Endothelial cell of umbilical vein (primary cell): Measurements from ENCODE around the gene CFAP46. TPM values are rescaled to one million over a fixed set of nuclear protein-coding genes. Genes with fewer than 3 reads are reported as not detected.
"Not testable (repeated sequence)": the region's sequence is repeated elsewhere in the genome, so short reads cannot be mapped to it uniquely, and the experiment has no call there.

Experiments
- BruUV-seq: library from RNA; stranded (reverse); fragments of 400-500 nt; replicated peaks from 2 replicates; lab custom pipeline; 2021; lab: Mats Ljungman, UMichigan
- CTCF ChIA-PET: fragments of 300-600, 350-600 bp; sonication (Branson Sonifier 250); formaldehyde crosslinking; loops from one replicate; lab custom pipeline; 2021; ENCODE audit warnings: antibody characterized with exemption, inconsistent platforms; lab: Charles Lee
- POLR2A ChIA-PET: fragments of 300-600, 350-600 bp; sonication (Branson Sonifier 250); formaldehyde crosslinking; loops from one replicate; lab custom pipeline; 2021; ENCODE audit warnings: antibody characterized with exemption, inconsistent platforms; lab: Charles Lee
- DNase-seq: peaks from one replicate; pipeline ENCODE4 v3.0.0-alpha.2; 2011; ENCODE audit warnings: low read depth, low spot score
- FAIRE-seq: peaks from 2 replicates; lab custom pipeline; 2011; peaks lifted over from hg19 to GRCh38; lab: Jason Lieb, UNC
- H2AFZ ChIP-seq: 2 replicates; pipeline ENCODE4 v1.6.0; 2012; ENCODE audit warnings: low read depth, low read length, control low read depth, inconsistent platforms
- H3K27ac ChIP-seq: 2 replicates; pipeline ENCODE4 v1.5.1; 2011; ENCODE audit warnings: low read depth, mild to moderate bottlenecking, control low read depth, low read length, moderate library complexity; ENCODE audit not compliant: insufficient read depth
- H3K27me3 ChIP-seq, 2 experiments: 2 replicates each; pipeline versions ENCODE4 v1.6.0 to v1.6.1; 2011; ENCODE audit warnings: low read length in 2 of 2, mixed read lengths in 1 of 2; ENCODE audit not compliant: control insufficient read depth in 2 of 2, insufficient read depth in 2 of 2
- H3K36me3 ChIP-seq, 2 experiments: 2 replicates in 1 of 2; 3 replicates in 1 of 2; pipeline ENCODE4 v1.5.1; 2011; ENCODE audit warnings: low read length in 2 of 2, mild to moderate bottlenecking in 1 of 2, moderate library complexity in 1 of 2; ENCODE audit not compliant: control insufficient read depth in 2 of 2, insufficient read depth in 2 of 2; ENCODE audit errors: extremely low read depth in 1 of 2
- H3K4me1 ChIP-seq: 3 replicates; pipeline ENCODE4 v1.5.1; 2011; ENCODE audit warnings: mild to moderate bottlenecking, low read length; ENCODE audit not compliant: control insufficient read depth, insufficient read depth; ENCODE audit errors: extremely low read depth
- H3K4me2 ChIP-seq: 2 replicates; pipeline ENCODE4 v1.6.1; 2011; ENCODE audit warnings: low read length, control low read depth, mixed read lengths; ENCODE audit not compliant: insufficient read depth
- H3K4me3 ChIP-seq, 3 experiments: fragments of 200-600 bp in 1 of 3; sonication (generic), shearing (Covaris generic) in 1 of 3; replicated peaks in 1 of 3; 2 replicates each; pipeline ENCODE4 v1.5.1; 2011 to 2016; ENCODE audit warnings: control low read depth in 3 of 3, low read length in 3 of 3, mild to moderate bottlenecking in 2 of 3, inconsistent platforms in 1 of 3, low read depth in 1 of 3, moderate library complexity in 1 of 3; ENCODE audit not compliant: insufficient read depth in 1 of 3
- H3K79me2 ChIP-seq: 2 replicates; pipeline ENCODE4 v1.6.0; 2012; ENCODE audit warnings: low read length, inconsistent platforms; ENCODE audit not compliant: control insufficient read depth, insufficient read depth
- H3K9ac ChIP-seq: replicated peaks from 2 replicates; pipeline ENCODE3; 2011; ENCODE audit warnings: low read length, control low read depth; ENCODE audit not compliant: insufficient read depth; ENCODE audit errors: extremely low read depth
- H3K9me1 ChIP-seq: replicated peaks from 3 replicates; pipeline ENCODE4 v1.6.0; 2011; ENCODE audit warnings: mild to moderate bottlenecking, low read length; ENCODE audit not compliant: control insufficient read depth, insufficient read depth; ENCODE audit errors: extremely low read depth
- H3K9me3 ChIP-seq: replicated peaks from 2 replicates; pipeline ENCODE4 v1.5.1; 2012; ENCODE audit warnings: low read length, inconsistent platforms; ENCODE audit not compliant: control insufficient read depth, insufficient read depth
- H4K20me1 ChIP-seq: replicated peaks from 2 replicates; pipeline ENCODE3; 2011; ENCODE audit warnings: mild to moderate bottlenecking, low read length; ENCODE audit not compliant: control insufficient read depth, insufficient read depth; ENCODE audit errors: extremely low read depth
- EZH2 ChIP-seq: IDR thresholded peaks from 2 replicates; pipeline ENCODE4 v1.6.1; 2012; ENCODE audit warnings: borderline replicate concordance, low read depth, mild to moderate bottlenecking, moderate library complexity, low read length, inconsistent platforms; ENCODE audit not compliant: severe bottlenecking
- FOS ChIP-seq: IDR thresholded peaks from 2 replicates; pipeline ENCODE4 v1.6.1; 2011; ENCODE audit warnings: mild to moderate bottlenecking, low read length, moderate library complexity, borderline replicate concordance; ENCODE audit not compliant: insufficient read depth
- GATA2 ChIP-seq: IDR thresholded peaks from 2 replicates; pipeline ENCODE4 v1.7.0; 2011; ENCODE audit warnings: low read depth, mild to moderate bottlenecking, moderate library complexity, mixed read lengths, low read length; ENCODE audit not compliant: insufficient read length, insufficient read depth
- JUN ChIP-seq: IDR thresholded peaks from 2 replicates; pipeline ENCODE4 v1.6.1; 2011; ENCODE audit warnings: borderline replicate concordance, low read depth; ENCODE audit not compliant: insufficient read length, insufficient read depth
- MYC ChIP-seq: IDR thresholded peaks from one replicate; pipeline ENCODE4 v1.6.1; 2011; ENCODE audit warnings: mild to moderate bottlenecking, low read depth, low read length
- POLR2A ChIP-seq: IDR thresholded peaks from 2 replicates; pipeline ENCODE4 v1.6.1; 2012; ENCODE audit warnings: low read depth, mild to moderate bottlenecking, control low read depth, low read length
- POLR2AphosphoS5 ChIP-seq: IDR thresholded peaks from 2 replicates; pipeline ENCODE4 v1.6.1; 2012; ENCODE audit warnings: low read depth, mild to moderate bottlenecking, control low read depth, low read length, moderate library complexity; ENCODE audit not compliant: insufficient read depth
- dilution Hi-C: fragments of 300-500 bp; cut with MboI; formaldehyde crosslinking; loops from one replicate; pipeline ENCODE4 v1.15.0; 2019; ENCODE audit warnings: low sequenced_read_pairs; ENCODE audit not compliant: extremely low pct_ligation_motif_present
- intact Hi-C: fragments of 100-400 bp; cut with micrococcal nuclease; formaldehyde crosslinking; loops from one replicate; pipeline ENCODE4 v1.10.0; 2022
- polyA plus RNA-seq, 4 experiments: library from polyadenylated mRNA; depleted of rRNA in 3 of 4; stranded (reverse) in 3 of 4; unstranded in 1 of 4; fragments of >200 nt; gene quantifications; 2 replicates each; pipeline versions ENCODE4 v1.2.1 to v1.2.3, GENCODE V29; 2011 to 2012; ENCODE audit warnings: missing spikeins in 1 of 4
- total RNA-seq: library from RNA; stranded (reverse); gene quantifications from 2 replicates; pipeline ENCODE4 v1.2.3, GENCODE V29; 2021
- TF ChIP-seq, protein P1 (sequence below), 2 donors: IDR thresholded peaks; 1 replicate in 1 of 2; 2 replicates in 1 of 2; pipeline ENCODE4 v1.5.1; 2011; ENCODE audit warnings: low read length in 2 of 2, mild to moderate bottlenecking in 2 of 2, moderate library complexity in 2 of 2, control low read depth in 1 of 2, inconsistent platforms in 1 of 2, low read depth in 1 of 2; ENCODE audit not compliant: insufficient read depth in 1 of 2; ENCODE audit errors: extremely low read depth in 1 of 2
- TF ChIP-seq, protein P2 (sequence below): IDR thresholded peaks from 2 replicates; pipeline ENCODE4 v1.6.1; 2011; ENCODE audit not compliant: insufficient read depth, insufficient read length

Gene CFAP46
- total and polyA plus RNA-seq, 2 donors (not counting 3 experiments of a cell fraction or from before 2014, with no cell fraction given): 0.75 to 0.98 TPM

DNA sequence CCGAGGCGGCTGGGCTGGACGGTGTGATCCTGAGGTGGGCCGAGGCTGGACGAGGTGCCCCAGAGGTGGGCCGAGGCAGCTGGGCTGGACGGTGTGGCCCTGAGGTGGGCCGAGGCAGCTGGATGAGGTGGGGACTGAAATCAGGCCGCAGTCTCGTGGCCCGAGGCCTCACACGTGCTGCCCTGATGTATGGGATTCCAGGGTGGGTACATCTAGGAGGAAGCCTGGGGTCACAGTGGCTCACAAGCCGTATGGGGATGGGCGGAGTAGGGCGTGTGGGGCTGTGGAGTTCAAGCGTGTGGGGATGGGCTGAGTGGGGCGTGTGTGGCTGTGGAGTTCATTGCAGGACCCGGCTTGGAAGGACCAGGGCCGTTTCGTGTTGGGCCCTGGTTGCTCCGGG lies 144.0 kb downstream of the CFAP46 start:
- FAIRE-seq: no peak
- BruUV-seq: no TSS peak
- H3K9ac ChIP-seq: no peak overlapping the region

DNA sequence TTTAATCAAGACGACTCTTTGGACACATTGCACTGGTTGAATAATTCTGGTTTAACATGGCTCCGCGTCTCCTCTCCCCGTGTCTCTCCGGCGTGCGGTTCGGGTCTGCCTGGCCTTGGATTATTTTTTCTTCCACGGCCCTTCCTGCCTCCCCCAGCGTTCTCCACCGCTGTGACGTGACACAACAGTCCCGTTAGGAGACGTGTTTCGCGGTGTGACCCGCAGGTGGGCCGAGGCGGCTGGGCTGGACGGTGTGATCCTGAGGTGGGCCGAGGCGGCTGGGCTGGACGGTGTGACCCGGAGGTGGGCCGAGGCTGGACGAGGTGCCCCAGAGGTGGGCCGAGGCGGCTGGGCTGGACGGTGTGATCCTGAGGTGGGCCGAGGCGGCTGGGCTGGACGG lies 144.4 kb downstream of the CFAP46 start:
- H4K20me1 ChIP-seq, dilution Hi-C loops, H3K4me1 ChIP-seq, H3K9ac ChIP-seq, H3K4me2 ChIP-seq, BruUV-seq, FAIRE-seq, H3K27me3 ChIP-seq, H3K9me3 ChIP-seq, H3K9me1 ChIP-seq, H2AFZ ChIP-seq, H3K4me3 ChIP-seq, DNase-seq, H3K79me2 ChIP-seq, H3K36me3 ChIP-seq, intact Hi-C loops, H3K27ac ChIP-seq: not testable (repeated sequence)
- ChIA-PET POLR2A (interaction anchor here (0.7 kb wide), 1 partner anchor 118 kb away, joined by 5 read pairs; no protein-coding TSS in a partner anchor), CTCF (interaction anchor here (1.3 kb wide), 1 partner anchor 8 kb away, joined by 4 read pairs; no protein-coding TSS in a partner anchor)

More for the DNA sequence above, 144.0 kb downstream of the CFAP46 start:
- ChIA-PET POLR2A (no interaction called here), CTCF (interaction anchor here (1.3 kb wide), 1 partner anchor 8 kb away, joined by 4 read pairs; no protein-coding TSS in a partner anchor)
- Histone ChIP-seq H3K27ac (no peak overlapping the region), H3K9me3 (no peaks in the 10 kb centered on the region), H2AFZ (no peak overlapping the region), H3K9me1 (no peaks in the 10 kb centered on the region), H3K4me2 (no peak overlapping the region), H3K36me3 (no peaks in the 10 kb centered on the region), H3K27me3 (no peaks in the 10 kb centered on the region), H3K79me2 (no peaks in the 10 kb centered on the region), H3K4me1 (no peaks in the 10 kb centered on the region), H4K20me1 (no peaks in the 10 kb centered on the region), H3K4me3 (no peak overlapping the region)
- no peak for DNase-seq
- no peak for TF ChIP-seq FOS
- TF ChIP-seq GATA2: no peak
- no peak for TF ChIP-seq JUN
- TF ChIP-seq, protein P1, sequence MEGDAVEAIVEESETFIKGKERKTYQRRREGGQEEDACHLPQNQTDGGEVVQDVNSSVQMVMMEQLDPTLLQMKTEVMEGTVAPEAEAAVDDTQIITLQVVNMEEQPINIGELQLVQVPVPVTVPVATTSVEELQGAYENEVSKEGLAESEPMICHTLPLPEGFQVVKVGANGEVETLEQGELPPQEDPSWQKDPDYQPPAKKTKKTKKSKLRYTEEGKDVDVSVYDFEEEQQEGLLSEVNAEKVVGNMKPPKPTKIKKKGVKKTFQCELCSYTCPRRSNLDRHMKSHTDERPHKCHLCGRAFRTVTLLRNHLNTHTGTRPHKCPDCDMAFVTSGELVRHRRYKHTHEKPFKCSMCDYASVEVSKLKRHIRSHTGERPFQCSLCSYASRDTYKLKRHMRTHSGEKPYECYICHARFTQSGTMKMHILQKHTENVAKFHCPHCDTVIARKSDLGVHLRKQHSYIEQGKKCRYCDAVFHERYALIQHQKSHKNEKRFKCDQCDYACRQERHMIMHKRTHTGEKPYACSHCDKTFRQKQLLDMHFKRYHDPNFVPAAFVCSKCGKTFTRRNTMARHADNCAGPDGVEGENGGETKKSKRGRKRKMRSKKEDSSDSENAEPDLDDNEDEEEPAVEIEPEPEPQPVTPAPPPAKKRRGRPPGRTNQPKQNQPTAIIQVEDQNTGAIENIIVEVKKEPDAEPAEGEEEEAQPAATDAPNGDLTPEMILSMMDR (IDR thresholded peaks at IDR 0.05; ENCODE audit: extremely low read depth in 1 of 2, insufficient read depth in 1 of 2, low read depth in 1 of 2, low read length in 2 of 2): no peak
- no peak for TF ChIP-seq MYC
- TF ChIP-seq, protein P2, sequence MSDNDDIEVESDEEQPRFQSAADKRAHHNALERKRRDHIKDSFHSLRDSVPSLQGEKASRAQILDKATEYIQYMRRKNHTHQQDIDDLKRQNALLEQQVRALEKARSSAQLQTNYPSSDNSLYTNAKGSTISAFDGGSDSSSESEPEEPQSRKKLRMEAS: no peak
- no peak for TF ChIP-seq EZH2
- TF ChIP-seq POLR2AphosphoS5: no peak
- no peak for TF ChIP-seq POLR2A
- intact Hi-C loops: no loop called here
- dilution Hi-C loops: no loop called here
